Mucosa of descending colon (tissue), 3 donors: Measurements from ENCODE around the gene APRT. TPM values are rescaled to one million over a fixed set of nuclear protein-coding genes. Genes with fewer than 3 reads are reported as not detected.

ENCODE experiments used
- ATAC-seq: fragments of 200-7000 bp; cut with Tn5 transposase; one replicate; pipeline ENCODE4 v1.9.1; 2020; ENCODE audit warnings: mild to moderate bottlenecking, moderate library complexity
- DNase-seq, 3 donors: peaks; one replicate each; pipeline ENCODE4 v3.0.0-alpha.2; 2020
- H3K36me3 ChIP-seq: fragments of 200-600 bp; one replicate; pipeline ENCODE4 v1.8.0; 2021; ENCODE audit warnings: low read depth, mild to moderate bottlenecking
- H3K4me1 ChIP-seq: fragments of 200-600 bp; one replicate; pipeline ENCODE4 v1.8.0; 2021; ENCODE audit warnings: low read depth, mild to moderate bottlenecking
- H3K4me3 ChIP-seq: fragments of 200-600 bp; one replicate; pipeline ENCODE4 v1.8.0; 2021; ENCODE audit warnings: mild to moderate bottlenecking
- H3K9me3 ChIP-seq: fragments of 200-600 bp; one replicate; pipeline ENCODE4 v1.8.0; 2021; ENCODE audit warnings: mild to moderate bottlenecking
- CTCF ChIP-seq: fragments of 200-600 bp; IDR thresholded peaks from one replicate; pipeline ENCODE4 v1.8.0; 2022; ENCODE audit warnings: antibody characterized with exemption, mild to moderate bottlenecking
- intact Hi-C, 2 donors: fragments of 100-400 bp; cut with DNase I in 1 of 2; cut with micrococcal nuclease in 1 of 2; formaldehyde crosslinking; loops; one replicate each; pipeline versions ENCODE4 v1.11.0 to v1.11.1; 2022; cut with DNase I, micrococcal nuclease
- total RNA-seq, 3 donors: library from RNA; stranded (reverse); fragmentation: NEBNext Ultra II Directional in 2 of 3; extraction: Animal tissue kit (Norgen Biotek cat#: 25700) in 2 of 3; gene quantifications; one replicate each; pipeline versions ENCODE4 v1.2.1 to v1.2.4, GENCODE V29; 2021 to 2023
- donor health status: DM: no; HTN: no; CAD: no; lungs with moderate emphysema.
- donor health status: DM: no; HTN: no; CAD: no.
- donor health status: DM: no; HTN: yes; CAD: no.

Gene APRT
- total RNA-seq, 3 donors from 2014 or later = 76.5 to 185 (median 113) TPM

- no peak for ATAC-seq
- Histone ChIP-seq H3K4me1 (peaks cover 63% of the 10 kb centered on the region), H3K9me3 (no peaks in the 10 kb centered on the region), H3K4me3 (no peak overlapping the region), H3K36me3 (no peaks in the 10 kb centered on the region)
- intact Hi-C loops = no loop called here
- no peak for DNase-seq
- no peak for TF ChIP-seq CTCF
Observed at GRCh38 chr16:88764080-88764479, 47.6 kb downstream of the APRT start.

- peak in 1 of 3 donors; percentile 48 for DNase-seq
- H3K36me3 ChIP-seq = no peaks in the 10 kb centered on the region
- H3K4me3 ChIP-seq = no peak overlapping the region
- peaks cover 63% of the 10 kb centered on the region for H3K4me1 ChIP-seq
- no peak for TF ChIP-seq CTCF
- ATAC-seq = no peak
- no peaks in the 10 kb centered on the region for H3K9me3 ChIP-seq
- intact Hi-C loops = no loop called here
Observed at GRCh38 chr16:88763502-88764053, 48.1 kb downstream of the APRT start.

- no peak for ATAC-seq
Observed at GRCh38 chr16:88762941-88763340, 48.8 kb downstream of the APRT start.

GRCh38 chr16:88762258-88762870, 49.4 kb downstream of the APRT start:
- Histone ChIP-seq H3K4me1 (peaks cover 51% of the 10 kb centered on the region), H3K4me3 (no peak overlapping the region), H3K9me3 (no peaks in the 10 kb centered on the region), H3K36me3 (no peaks in the 10 kb centered on the region)
- intact Hi-C loops = no loop called here
- ATAC-seq (no peak), DNase-seq (no peak)
- no peak for TF ChIP-seq CTCF

More at GRCh38 chr16:88762941-88763340, 48.8 kb downstream of the APRT start:
- H3K9me3 ChIP-seq = no peaks in the 10 kb centered on the region
- H3K4me1 ChIP-seq = peaks cover 57% of the 10 kb centered on the region
- no peak for DNase-seq
- intact Hi-C loops = no loop called here
- H3K4me3 ChIP-seq = no peak overlapping the region
- no peak for TF ChIP-seq CTCF
- no peaks in the 10 kb centered on the region for H3K36me3 ChIP-seq

- no peak for TF ChIP-seq CTCF
- H3K36me3 ChIP-seq = no peaks in the 10 kb centered on the region
- peaks cover 51% of the 10 kb centered on the region for H3K4me1 ChIP-seq
- intact Hi-C loops = no loop called here
- H3K9me3 ChIP-seq = no peaks in the 10 kb centered on the region
- H3K4me3 ChIP-seq = no peak overlapping the region
- ATAC-seq (peak; percentile 55), DNase-seq (peak in 1 of 3 donors; percentile 62)
Observed at GRCh38 chr16:88761830-88762229, 49.9 kb downstream of the APRT start.
